K562 (cell line): Measurements from ENCODE around the gene ZNF541. TPM values are rescaled to one million over a fixed set of nuclear protein-coding genes. Genes with fewer than 3 reads are reported as not detected.

Experiments
- ATAC-seq: fragments of 200-7000 bp; cut with Tn5 transposase; 3 replicates; pipeline ENCODE4 v1.9.1; 2020; ENCODE audit warnings: moderate library complexity
- BruUV-seq: library from RNA; stranded (reverse); fragments of 400-500 nt; replicated peaks from 2 replicates; lab custom pipeline; 2021; lab: Mats Ljungman, UMichigan
- CTCF ChIA-PET: fragments of 300-600 bp; formaldehyde crosslinking; extraction: SDS; loops from one replicate; lab custom pipeline; 2021; ENCODE audit warnings: low intra/inter-chr PET ratio; lab: Yijun Ruan, JAX
- POLR2A ChIA-PET: fragments of 300-600, 350-650 bp; sonication (Branson Sonifier 250); formaldehyde crosslinking; extraction: SDS; loops from one replicate; lab custom pipeline; 2021; ENCODE audit warnings: antibody characterized with exemption, inconsistent platforms; lab: Yijun Ruan, JAX
- DNase-seq, 4 experiments: peaks; one replicate each; pipeline versions ENCODE4 v3.0.0 to v3.0.0-alpha.2; 2011 to 2018; ENCODE audit warnings: low spot score in 3 of 4, mixed read lengths in 3 of 4; ENCODE audit errors: extremely low read depth in 1 of 4
- FAIRE-seq: peaks from 2 replicates; lab custom pipeline; 2011; peaks lifted over from hg19 to GRCh38; lab: Jason Lieb, UNC
- H2AFZ ChIP-seq: 2 replicates; pipeline ENCODE4 v1.6.0; 2011; ENCODE audit warnings: low read depth, low read length, control low read depth, inconsistent platforms
- H3K27ac ChIP-seq: fragments of 200-600 bp; 3 replicates; pipeline ENCODE4 v1.8.0; 2011; ENCODE audit warnings: low read depth, mild to moderate bottlenecking, control low read depth, inconsistent platforms, low read length, moderate library complexity, mixed read lengths; ENCODE audit errors: extremely low read depth
- H3K27me3 ChIP-seq, 2 experiments: fragments of 300-600 bp in 1 of 2; 2 replicates in 1 of 2; 3 replicates in 1 of 2; pipeline versions ENCODE4 v1.6.0 to v1.8.0; 2011; ENCODE audit warnings: inconsistent platforms in 2 of 2, low read length in 2 of 2, mild to moderate bottlenecking in 1 of 2, mixed read lengths in 1 of 2, moderate library complexity in 1 of 2; ENCODE audit not compliant: control insufficient read depth in 2 of 2, insufficient read depth in 2 of 2
- H3K36me3 ChIP-seq: fragments of 300-600 bp; 3 replicates; pipeline ENCODE4 v1.8.0; 2011; ENCODE audit warnings: mild to moderate bottlenecking, low read length, inconsistent platforms; ENCODE audit not compliant: control insufficient read depth, insufficient read depth
- H3K4me1 ChIP-seq, 2 experiments: fragments of 200-600 bp in 1 of 2; replicated peaks in 1 of 2; 2 replicates in 1 of 2; 3 replicates in 1 of 2; pipeline versions ENCODE4 v1.5.1 to v1.8.0; 2011; ENCODE audit warnings: inconsistent platforms in 2 of 2, low read length in 2 of 2, mild to moderate bottlenecking in 1 of 2, mixed read lengths in 1 of 2, moderate library complexity in 1 of 2; ENCODE audit not compliant: control insufficient read depth in 2 of 2, insufficient read depth in 2 of 2
- H3K4me2 ChIP-seq: 2 replicates; pipeline ENCODE4 v1.6.1; 2011; ENCODE audit warnings: low read length, control low read depth, inconsistent platforms, mixed read lengths; ENCODE audit not compliant: insufficient read depth
- H3K4me3 ChIP-seq: fragments of 200-600 bp; sonication (generic), shearing (Covaris generic); 2 replicates; pipeline ENCODE4 v1.5.1; 2016; ENCODE audit warnings: control low read depth, inconsistent platforms
- H3K79me2 ChIP-seq: fragments of 200-600 bp; 3 replicates; pipeline ENCODE4 v1.8.0; 2011; ENCODE audit warnings: low read length, inconsistent platforms; ENCODE audit not compliant: control insufficient read depth, insufficient read depth
- H3K9ac ChIP-seq, 2 experiments: 2 replicates each; pipeline versions ENCODE4 v1.6.0 to v1.6.1; 2011; ENCODE audit warnings: low read depth in 2 of 2, low read length in 2 of 2, control low read depth in 1 of 2, inconsistent platforms in 1 of 2, mild to moderate bottlenecking in 1 of 2, mixed read lengths in 1 of 2; ENCODE audit not compliant: insufficient read depth in 1 of 2
- H3K9me1 ChIP-seq: one replicate; pipeline ENCODE4 v1.6.0; 2011; ENCODE audit warnings: inconsistent platforms, mild to moderate bottlenecking, low read length, moderate library complexity; ENCODE audit not compliant: control insufficient read depth, insufficient read depth
- H3K9me3 ChIP-seq: replicated peaks from 2 replicates; pipeline ENCODE4 v1.5.1; 2011; ENCODE audit warnings: low read depth, low read length, inconsistent platforms; ENCODE audit not compliant: control insufficient read depth, insufficient read depth
- H4K20me1 ChIP-seq: replicated peaks from 2 replicates; pipeline ENCODE4 v1.6.1; 2011; ENCODE audit warnings: low read length, inconsistent platforms, mixed read lengths; ENCODE audit not compliant: control insufficient read depth, insufficient read depth
- ATF1 ChIP-seq, 2 experiments: fragments of 450-650 bp in 1 of 2; IDR thresholded peaks; 2 replicates each; pipeline ENCODE4 v1.6.1; 2016; ENCODE audit warnings: missing compliant biosample characterization in 1 of 2, missing genetic modification characterization in 1 of 2
- BHLHE40 ChIP-seq: IDR thresholded peaks from 2 replicates; pipeline ENCODE4 v1.6.1; 2011; ENCODE audit warnings: low read length, improper control_type of control experiment
- GATAD2A ChIP-seq: fragments of 450-650 bp; IDR thresholded peaks from 2 replicates; pipeline ENCODE4 v1.6.1; 2017
- KAT8 ChIP-seq: fragments of 450-650 bp; IDR thresholded peaks from 2 replicates; pipeline ENCODE4 v1.6.1; 2016; ENCODE audit warnings: low read depth, mild to moderate bottlenecking
- KDM2B ChIP-seq: fragments of 250-450 bp; sonication (Bioruptor Pico); IDR thresholded peaks from 2 replicates; pipeline ENCODE4 v1.8.0; 2021; ENCODE audit warnings: mild to moderate bottlenecking, moderate library complexity
- MAZ ChIP-seq, 2 experiments: fragments of 450-650 bp in 1 of 2; sonication (generic) in 1 of 2; formaldehyde crosslinking; IDR thresholded peaks in 1 of 2; conservative IDR thresholded peaks in 1 of 2; 2 replicates each; pipeline versions ENCODE4 v1.4.0 to v1.5.0; 2020; ENCODE audit warnings: mild to moderate bottlenecking in 1 of 2, missing genetic modification reagents in 1 of 2
- MEF2D ChIP-seq: conservative IDR thresholded peaks from 2 replicates; pipeline ENCODE4 v1.6.1; 2016; ENCODE audit warnings: low read depth, missing genetic modification characterization, missing compliant biosample characterization
- NR2F6 ChIP-seq: fragments of 450-650 bp; formaldehyde crosslinking; IDR thresholded peaks from 2 replicates; pipeline ENCODE4 v1.4.0; 2020; ENCODE audit warnings: mild to moderate bottlenecking
- XRCC5 ChIP-seq: fragments of 200-400 bp; formaldehyde crosslinking; IDR thresholded peaks from 2 replicates; pipeline ENCODE4 v1.6.1; 2017; ENCODE audit warnings: low read depth, mild to moderate bottlenecking, low read length
- WGBS: fragments of 100-300 bp; shearing (Covaris generic); methylation state at CpG from one replicate; pipeline ENCODE4 v1.1.6; 2016; ENCODE audit warnings: low coverage, mixed read lengths; ENCODE audit not compliant: insufficient coverage; ENCODE audit errors: missing lambda C conversion rate; 5-methylcytosine and 5-hydroxymethylcytosine counted together
- in situ Hi-C: fragments of 300-500 bp; cut with MboI; formaldehyde crosslinking; loops from 4 replicates; pipeline ENCODE4 v1.15.0; 2018; ENCODE audit warnings: inconsistent platforms, mixed read lengths
- intact Hi-C: fragments of 100-400 bp; cut with micrococcal nuclease; formaldehyde crosslinking; loops from 2 replicates; pipeline ENCODE4 v1.14.2; 2022
- polyA plus RNA-seq, 8 experiments: library from polyadenylated mRNA; depleted of rRNA in 4 of 8; stranded (reverse) in 5 of 8; unstranded in 3 of 8; fragments of >200 nt; fragmentation: Nextera tagmentation in 2 of 8; fragmentation: Illumina TruSeq in 1 of 8; extraction: Ambion mirVana in 2 of 8; extraction: Trizol in 1 of 8; gene quantifications; 2 replicates each; pipeline versions ENCODE4 v1.2.1 to v1.2.3, GENCODE V29; 2011 to 2014; ENCODE audit warnings: inconsistent platforms in 1 of 8, missing spikeins in 1 of 8
- total RNA-seq, 7 experiments: library from RNA; depleted of rRNA in 6 of 7; stranded (reverse); fragments of >200 nt in 6 of 7; fragmentation: Illumina TruSeq in 2 of 7; extraction: Trizol in 2 of 7; gene quantifications; 2 replicates each; pipeline versions ENCODE4 v1.2.1 to v1.2.3, GENCODE V29; 2011 to 2021; ENCODE audit warnings: low replicate concordance in 1 of 7
- TF ChIP-seq, protein P1 (sequence below), 2 experiments: fragments of 450-650 bp in 1 of 2; IDR thresholded peaks; 2 replicates each; pipeline ENCODE4 v1.6.1; 2011 to 2017; ENCODE audit warnings: low read depth in 2 of 2, antibody characterized with exemption in 1 of 2, borderline replicate concordance in 1 of 2, low read length in 1 of 2, mild to moderate bottlenecking in 1 of 2, mixed read lengths in 1 of 2; ENCODE audit not compliant: control insufficient read depth in 1 of 2
- TF ChIP-seq, protein P2 (sequence below): sonication (generic); formaldehyde crosslinking; IDR thresholded peaks from 2 replicates; pipeline ENCODE4 v1.8.0; 2022; ENCODE audit warnings: mild to moderate bottlenecking, missing genetic modification reagents
- TF ChIP-seq, protein P3 (sequence below): fragments of 450-650 bp; IDR thresholded peaks from 2 replicates; pipeline ENCODE4 v1.6.1; 2018; ENCODE audit not compliant: partially characterized antibody

Gene ZNF541
- total and polyA plus RNA-seq, 9 of the 15 experiments (the other 6 are each of a cell fraction or from before 2014, with no cell fraction given): 0.04 to 0.11 (median 0.05) TPM; not detected in 1

DNA sequence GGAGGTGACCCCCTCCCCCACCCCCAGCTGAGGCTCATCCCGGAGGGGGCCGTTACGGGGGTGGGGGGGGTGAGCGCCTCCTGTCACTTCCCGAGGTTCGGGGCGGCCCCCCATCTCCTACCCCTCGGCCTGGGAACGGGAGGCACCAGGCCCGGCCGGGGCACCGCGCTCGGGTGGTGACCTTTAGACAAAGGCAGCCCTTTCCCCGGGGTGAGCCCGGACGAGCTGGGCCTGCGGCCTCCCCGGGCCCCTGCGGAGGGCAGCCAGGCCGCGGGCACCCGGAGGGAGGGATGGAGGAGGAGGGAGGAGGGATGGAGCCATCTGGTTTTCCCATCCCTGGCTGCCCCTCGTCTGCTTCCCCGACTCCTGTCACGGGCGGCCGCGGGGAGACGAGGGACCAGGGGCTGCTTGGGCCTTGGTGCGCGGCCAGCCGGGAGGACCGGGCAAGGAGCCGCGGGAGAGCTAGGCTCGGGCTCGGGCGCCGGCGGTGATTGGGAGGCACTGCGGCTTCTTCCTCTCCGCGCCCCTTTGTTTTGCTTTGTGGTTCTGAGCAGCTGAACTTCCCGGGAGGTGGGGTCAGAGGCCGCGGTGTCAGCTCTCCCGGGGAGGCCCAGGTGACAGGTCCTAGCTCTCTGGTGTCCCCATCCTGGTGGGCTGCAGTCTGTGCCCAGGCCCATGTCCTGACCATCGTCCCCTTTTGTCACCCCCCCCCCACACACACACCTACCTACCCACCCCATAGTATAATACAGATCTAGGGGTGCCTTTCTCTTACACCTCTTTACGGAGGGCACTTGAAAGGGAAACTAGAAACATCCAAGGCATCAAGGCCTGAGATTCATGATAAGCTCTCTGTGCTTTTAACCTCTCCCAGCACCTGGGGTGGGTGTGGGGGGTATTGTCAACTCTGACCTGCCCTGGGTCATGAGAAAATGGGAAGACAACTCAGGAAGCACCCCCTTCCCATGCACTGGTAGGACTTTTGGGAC, 37.3 kb upstream of the ZNF541 start:
- BruUV-seq: no TSS peak
- POLR2A ChIA-PET: interaction anchor here (0.6 to 1.6 kb wide), 10 partner anchors 8 to 1266 kb away, joined by 3 to 5 read pairs (median 4); no protein-coding TSS in a partner anchor
- H3K4me1 ChIP-seq: peaks cover 3 to 28% of the 10 kb centered on the region in 2 experiments; a peak in 3 of 5 replicates
- H3K4me3 ChIP-seq: peak overlapping the region; percentile 100
- no peaks in the 10 kb centered on the region; the same call in 2 of the 3 replicates for H3K36me3 ChIP-seq
- H3K27ac ChIP-seq: peak overlapping the region; percentile 66; the same call in 1 of the 3 replicates
- intact Hi-C loops (loop anchor here (10.0 kb wide), 1 partner anchor 165 kb away; no protein-coding TSS in a partner anchor), in situ Hi-C loops (no loop called here)
- H3K27me3 ChIP-seq: no peaks in the 10 kb centered on the region
- peaks cover 65% of the 10 kb centered on the region for H3K79me2 ChIP-seq
- H4K20me1 ChIP-seq: peaks cover 27% of the 10 kb centered on the region
- DNase-seq (peak; percentile 44 to 65 (median 52)), FAIRE-seq (peak; percentile 6), ATAC-seq (peak; percentile 21)
- CTCF ChIA-PET: interaction anchor here (0.6 kb wide), 1 partner anchor 500 kb away, joined by 4 read pairs; the partner anchor contains the start of gene PLA2G4C
- 2% methylated on average over 30 of the region's 50 CpGs for WGBS
- peak overlapping the region; percentile 72 for H3K4me2 ChIP-seq
- H3K9me1 ChIP-seq: no peaks in the 10 kb centered on the region
- H3K9me3 ChIP-seq: no peaks in the 10 kb centered on the region
- peak overlapping the region; percentile 34 to 87; a peak in 3 of 4 replicates for H3K9ac ChIP-seq
- no peak overlapping the region for H2AFZ ChIP-seq
- TF ChIP-seq KDM2B (CRISPR knock-in tag): 0 out of 2 replicates have a peak, but pooled peaks have one; percentile 28
- TF ChIP-seq, protein P1, sequence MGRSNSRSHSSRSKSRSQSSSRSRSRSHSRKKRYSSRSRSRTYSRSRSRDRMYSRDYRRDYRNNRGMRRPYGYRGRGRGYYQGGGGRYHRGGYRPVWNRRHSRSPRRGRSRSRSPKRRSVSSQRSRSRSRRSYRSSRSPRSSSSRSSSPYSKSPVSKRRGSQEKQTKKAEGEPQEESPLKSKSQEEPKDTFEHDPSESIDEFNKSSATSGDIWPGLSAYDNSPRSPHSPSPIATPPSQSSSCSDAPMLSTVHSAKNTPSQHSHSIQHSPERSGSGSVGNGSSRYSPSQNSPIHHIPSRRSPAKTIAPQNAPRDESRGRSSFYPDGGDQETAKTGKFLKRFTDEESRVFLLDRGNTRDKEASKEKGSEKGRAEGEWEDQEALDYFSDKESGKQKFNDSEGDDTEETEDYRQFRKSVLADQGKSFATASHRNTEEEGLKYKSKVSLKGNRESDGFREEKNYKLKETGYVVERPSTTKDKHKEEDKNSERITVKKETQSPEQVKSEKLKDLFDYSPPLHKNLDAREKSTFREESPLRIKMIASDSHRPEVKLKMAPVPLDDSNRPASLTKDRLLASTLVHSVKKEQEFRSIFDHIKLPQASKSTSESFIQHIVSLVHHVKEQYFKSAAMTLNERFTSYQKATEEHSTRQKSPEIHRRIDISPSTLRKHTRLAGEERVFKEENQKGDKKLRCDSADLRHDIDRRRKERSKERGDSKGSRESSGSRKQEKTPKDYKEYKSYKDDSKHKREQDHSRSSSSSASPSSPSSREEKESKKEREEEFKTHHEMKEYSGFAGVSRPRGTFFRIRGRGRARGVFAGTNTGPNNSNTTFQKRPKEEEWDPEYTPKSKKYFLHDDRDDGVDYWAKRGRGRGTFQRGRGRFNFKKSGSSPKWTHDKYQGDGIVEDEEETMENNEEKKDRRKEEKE (IDR thresholded peaks at IDR 0.05; ENCODE audit: borderline replicate concordance in 1 of 2, control insufficient read depth in 1 of 2, low read depth in 2 of 2, low read length in 1 of 2): no peak
- no peak for TF ChIP-seq ATF1 (CRISPR knock-in tag; IDR thresholded peaks at IDR 0.05)
- TF ChIP-seq ATF1 (tag; IDR thresholded peaks at IDR 0.05): no peak
- TF ChIP-seq, protein P2, sequence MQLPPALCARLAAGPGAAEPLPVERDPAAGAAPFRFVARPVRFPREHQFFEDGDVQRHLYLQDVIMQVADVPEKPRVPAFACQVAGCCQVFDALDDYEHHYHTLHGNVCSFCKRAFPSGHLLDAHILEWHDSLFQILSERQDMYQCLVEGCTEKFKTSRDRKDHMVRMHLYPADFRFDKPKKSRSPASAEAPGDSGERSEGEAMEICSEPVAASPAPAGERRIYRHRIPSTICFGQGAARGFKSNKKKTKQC (CRISPR knock-in tag): no peak
- 0 out of 4 replicates have a peak, but pooled peaks of 1 of the 2 experiments have one; percentile 45 for TF ChIP-seq MAZ (CRISPR knock-in tag; conservative IDR thresholded peaks at IDR 0.05 in 1 of 2, IDR thresholded peaks at IDR 0.05 in 1 of 2)
- TF ChIP-seq KAT8: no peak
- TF ChIP-seq MEF2D: no peak
- no peak for TF ChIP-seq XRCC5
- TF ChIP-seq NR2F6 (CRISPR knock-in tag): no peak
- TF ChIP-seq, protein P3, sequence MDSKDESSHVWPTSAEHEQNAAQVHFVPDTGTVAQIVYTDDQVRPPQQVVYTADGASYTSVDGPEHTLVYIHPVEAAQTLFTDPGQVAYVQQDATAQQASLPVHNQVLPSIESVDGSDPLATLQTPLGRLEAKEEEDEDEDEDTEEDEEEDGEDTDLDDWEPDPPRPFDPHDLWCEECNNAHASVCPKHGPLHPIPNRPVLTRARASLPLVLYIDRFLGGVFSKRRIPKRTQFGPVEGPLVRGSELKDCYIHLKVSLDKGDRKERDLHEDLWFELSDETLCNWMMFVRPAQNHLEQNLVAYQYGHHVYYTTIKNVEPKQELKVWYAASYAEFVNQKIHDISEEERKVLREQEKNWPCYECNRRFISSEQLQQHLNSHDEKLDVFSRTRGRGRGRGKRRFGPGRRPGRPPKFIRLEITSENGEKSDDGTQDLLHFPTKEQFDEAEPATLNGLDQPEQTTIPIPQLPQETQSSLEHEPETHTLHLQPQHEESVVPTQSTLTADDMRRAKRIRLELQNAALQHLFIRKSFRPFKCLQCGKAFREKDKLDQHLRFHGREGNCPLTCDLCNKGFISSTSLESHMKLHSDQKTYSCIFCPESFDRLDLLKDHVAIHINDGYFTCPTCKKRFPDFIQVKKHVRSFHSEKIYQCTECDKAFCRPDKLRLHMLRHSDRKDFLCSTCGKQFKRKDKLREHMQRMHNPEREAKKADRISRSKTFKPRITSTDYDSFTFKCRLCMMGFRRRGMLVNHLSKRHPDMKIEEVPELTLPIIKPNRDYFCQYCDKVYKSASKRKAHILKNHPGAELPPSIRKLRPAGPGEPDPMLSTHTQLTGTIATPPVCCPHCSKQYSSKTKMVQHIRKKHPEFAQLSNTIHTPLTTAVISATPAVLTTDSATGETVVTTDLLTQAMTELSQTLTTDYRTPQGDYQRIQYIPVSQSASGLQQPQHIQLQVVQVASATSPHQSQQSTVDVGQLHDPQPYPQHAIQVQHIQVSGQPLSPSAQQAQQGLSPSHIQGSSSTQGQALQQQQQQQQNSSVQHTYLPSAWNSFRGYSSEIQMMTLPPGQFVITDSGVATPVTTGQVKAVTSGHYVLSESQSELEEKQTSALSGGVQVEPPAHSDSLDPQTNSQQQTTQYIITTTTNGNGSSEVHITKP: no peak
- TF ChIP-seq BHLHE40: no peak
- no peak for TF ChIP-seq GATAD2A
